Islet precursor cell (in vitro differentiated cells): ENCODE data around the gene GPD2.
"Not testable (repeated sequence)": the region's sequence is repeated elsewhere in the genome, so short reads cannot be mapped to it uniquely, and the experiment has no call there.

Source experiments
- DNase-seq: peaks from one replicate; pipeline ENCODE4 v3.0.0-alpha.2; 2018

The GPD2 gene

GRCh38 chr2:156476021-156476849 lies 40.1 kb downstream of the GPD2 start:
- no peak for DNase-seq

- DNase-seq = no peak
Observed at GRCh38 chr2:156476850-156477206, 40.6 kb downstream of the GPD2 start.

DNA sequence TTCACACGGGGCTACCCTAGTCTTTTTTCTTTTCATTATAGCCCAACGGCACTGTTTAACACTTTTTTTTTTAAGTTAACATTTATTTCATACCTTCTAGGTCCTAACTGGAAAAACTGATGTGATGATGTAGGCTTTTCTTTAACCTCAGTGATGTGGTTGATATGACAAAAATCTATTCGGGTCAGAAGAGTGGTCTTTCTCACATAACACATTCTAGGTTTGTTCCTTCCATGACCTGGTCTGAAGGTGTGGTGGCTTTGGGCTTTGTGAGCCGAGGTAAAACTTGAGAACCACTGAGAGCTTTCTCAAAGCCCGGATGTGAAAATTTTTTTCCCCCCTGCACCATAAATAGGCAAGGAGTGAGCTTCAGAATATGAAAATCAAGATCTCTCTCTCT lies 44.2 kb downstream of the GPD2 start:
- DNase-seq = no peak

DNA sequence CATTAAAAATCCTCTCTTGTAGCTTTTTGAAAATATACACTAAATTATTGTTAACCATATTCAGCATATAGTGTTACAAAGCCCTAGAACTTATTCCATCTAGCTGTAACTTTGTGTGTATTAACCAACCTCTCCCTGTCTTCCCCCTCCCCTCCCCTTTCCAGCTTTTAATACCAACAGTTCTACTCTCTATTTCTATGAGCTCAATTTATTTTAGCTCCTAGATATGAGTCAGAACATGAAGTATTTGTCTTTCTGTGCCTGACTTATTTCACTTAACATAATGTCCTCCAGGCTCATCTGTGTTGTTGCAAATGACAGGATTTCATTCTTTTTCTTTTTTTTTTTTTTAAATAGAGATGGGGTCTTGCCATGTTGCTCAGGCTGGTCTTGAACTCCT lies 45.1 kb downstream of the GPD2 start:
- no peak for DNase-seq

DNA sequence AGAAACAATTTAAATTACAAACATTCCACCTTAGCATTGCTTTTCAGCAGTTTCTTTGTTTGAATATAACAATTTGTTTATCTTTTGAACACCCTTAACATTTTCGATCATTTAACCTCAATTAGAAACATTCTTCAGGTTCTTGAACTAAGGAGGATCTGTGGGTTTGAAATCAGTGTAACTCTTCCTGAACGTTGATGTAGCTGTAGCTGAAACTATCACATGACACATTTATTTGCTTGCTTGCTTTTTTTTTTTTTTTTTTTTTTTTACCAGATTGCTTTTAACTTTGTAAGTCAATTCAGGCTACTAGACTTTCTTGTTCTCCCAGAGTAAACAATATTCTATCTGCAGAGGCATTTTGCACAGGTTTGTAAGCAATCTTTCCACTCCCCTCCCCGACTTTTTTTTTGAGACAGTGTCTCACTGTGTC lies 47.6 kb downstream of the GPD2 start:
- DNase-seq = no peak

DNA sequence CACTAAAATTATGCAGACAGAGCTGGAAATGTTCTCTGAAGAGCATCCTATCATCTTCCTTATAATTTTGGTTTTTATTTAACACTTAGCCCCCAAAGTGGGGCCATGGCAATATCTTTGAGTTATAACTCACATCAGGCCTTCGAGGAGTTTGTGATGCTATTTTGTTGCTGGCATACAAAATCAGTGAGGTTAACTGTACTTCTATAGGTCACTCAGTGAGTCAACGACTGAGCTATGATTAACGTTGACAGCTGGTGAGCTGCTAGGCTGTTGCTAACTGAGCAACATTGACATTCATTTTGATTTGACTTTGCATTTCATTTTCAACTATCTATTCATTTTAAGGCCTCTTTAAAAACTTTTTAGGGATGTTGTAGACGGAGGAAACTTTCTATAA lies 50.0 kb downstream of the GPD2 start:
- DNase-seq = no peak

- DNase-seq = no peak
Observed at GRCh38 chr2:156486614-156487013, 50.4 kb downstream of the GPD2 start.

- no peak for DNase-seq
Observed at GRCh38 chr2:156489195-156489594, 53.0 kb downstream of the GPD2 start.

DNA sequence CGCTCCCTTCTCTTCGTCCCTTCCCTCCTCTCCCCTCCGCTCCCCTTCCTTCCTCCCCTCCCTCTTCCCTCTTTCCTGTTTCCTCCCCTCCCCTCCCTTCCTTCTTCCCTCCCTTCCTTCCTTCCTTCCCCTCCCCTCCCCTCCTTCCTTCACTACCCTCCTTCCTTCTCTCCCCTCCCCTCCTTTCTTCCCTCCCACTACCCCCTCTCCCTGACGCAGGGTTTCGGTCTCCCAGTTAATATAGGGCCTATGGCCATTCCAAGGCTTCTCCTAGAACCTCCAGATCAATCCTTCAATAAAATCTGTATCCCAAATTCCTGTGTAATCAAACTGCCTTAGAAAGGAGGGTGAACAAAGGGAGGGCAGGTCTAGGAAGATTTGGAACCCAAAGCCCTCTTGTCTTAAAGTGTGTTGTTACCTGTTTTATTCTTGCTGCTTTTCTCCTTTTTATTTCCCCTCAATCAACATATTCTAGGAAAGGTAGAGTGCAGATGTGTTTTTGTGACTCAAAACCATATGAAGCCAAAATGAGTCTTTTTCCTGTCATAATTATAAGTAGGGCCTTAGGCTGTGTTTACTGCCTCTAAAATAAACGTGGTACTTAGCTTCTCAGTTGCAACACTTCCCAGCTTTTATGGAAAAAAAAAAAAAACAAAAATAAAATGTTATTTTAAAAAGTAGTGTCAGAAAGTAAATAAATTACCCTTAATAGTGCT lies 53.7 kb downstream of the GPD2 start:
- no peak for DNase-seq

GRCh38 chr2:156490466-156490840 lies 54.3 kb downstream of the GPD2 start:
- no peak for DNase-seq

- no peak for DNase-seq
Observed at GRCh38 chr2:156491176-156491575, 55.0 kb downstream of the GPD2 start.

DNA sequence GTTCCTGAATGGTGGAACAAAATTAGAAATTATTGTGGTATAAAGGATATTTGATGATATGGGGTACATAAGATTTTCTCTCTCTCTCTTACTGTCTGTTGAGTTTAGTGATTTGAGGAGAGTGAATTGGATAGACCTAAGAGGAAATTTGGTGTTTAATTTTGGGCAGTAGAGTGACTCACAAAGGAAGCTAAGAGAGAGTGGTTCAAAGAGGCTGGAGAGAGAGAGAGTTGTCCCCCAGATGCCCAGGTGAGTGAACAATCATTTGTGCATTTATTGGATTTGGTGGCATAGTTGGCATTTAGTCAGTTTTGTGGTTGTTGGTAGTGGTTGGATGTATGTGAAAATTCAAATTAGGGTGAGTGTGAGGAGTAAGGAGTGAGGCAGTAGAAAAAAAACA lies 56.8 kb downstream of the GPD2 start:
- DNase-seq = no peak

- not testable (repeated sequence) for DNase-seq
Observed at GRCh38 chr2:156495998-156496397, 59.8 kb downstream of the GPD2 start.

DNA sequence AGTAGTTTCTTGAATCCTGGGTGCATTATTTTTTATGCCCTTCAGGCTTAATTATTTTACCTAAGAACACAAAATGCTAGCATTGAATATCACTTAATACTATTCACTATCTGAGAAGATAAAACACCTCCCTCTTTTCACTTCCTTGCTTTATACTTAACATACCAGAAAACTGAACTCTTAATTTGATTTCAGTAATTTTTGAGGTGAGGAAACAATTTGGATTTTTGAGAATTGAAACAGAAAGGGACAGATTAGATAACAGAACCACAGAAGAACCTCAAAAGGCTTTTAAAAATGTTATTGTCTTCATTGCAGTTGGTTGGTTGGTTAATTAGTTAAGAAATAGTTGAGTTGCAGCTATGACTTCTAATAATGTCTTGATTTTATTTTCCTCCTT lies 69.5 kb downstream of the GPD2 start:
- no peak for DNase-seq

GRCh38 chr2:156511122-156511521 lies 74.9 kb downstream of the GPD2 start:
- DNase-seq = no peak

DNA sequence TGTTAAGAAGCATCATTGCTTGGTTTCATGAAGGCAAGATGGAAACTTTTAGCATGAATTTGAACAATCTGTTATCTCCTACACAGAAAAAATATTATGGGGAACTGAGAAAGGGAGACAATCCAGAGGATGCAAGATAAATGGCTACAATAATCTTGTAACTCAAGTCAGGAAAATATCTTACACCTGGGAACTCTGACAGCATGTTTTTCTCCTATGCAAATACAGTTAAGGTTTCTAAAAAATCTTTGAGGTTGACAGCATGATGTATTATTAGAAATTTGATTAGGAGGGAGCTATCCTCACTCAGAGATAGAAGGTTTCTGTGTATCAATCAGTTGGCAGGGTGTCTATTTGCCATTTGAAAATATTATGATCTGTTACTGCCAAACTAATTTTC lies 75.6 kb downstream of the GPD2 start:
- no peak for DNase-seq

- DNase-seq = no peak
Observed at GRCh38 chr2:156512451-156512850, 76.3 kb downstream of the GPD2 start.

- DNase-seq = no peak
Observed at GRCh38 chr2:156513219-156513618, 77.0 kb downstream of the GPD2 start.

GRCh38 chr2:156517419-156517818 lies 81.2 kb downstream of the GPD2 start:
- DNase-seq = no peak

DNA sequence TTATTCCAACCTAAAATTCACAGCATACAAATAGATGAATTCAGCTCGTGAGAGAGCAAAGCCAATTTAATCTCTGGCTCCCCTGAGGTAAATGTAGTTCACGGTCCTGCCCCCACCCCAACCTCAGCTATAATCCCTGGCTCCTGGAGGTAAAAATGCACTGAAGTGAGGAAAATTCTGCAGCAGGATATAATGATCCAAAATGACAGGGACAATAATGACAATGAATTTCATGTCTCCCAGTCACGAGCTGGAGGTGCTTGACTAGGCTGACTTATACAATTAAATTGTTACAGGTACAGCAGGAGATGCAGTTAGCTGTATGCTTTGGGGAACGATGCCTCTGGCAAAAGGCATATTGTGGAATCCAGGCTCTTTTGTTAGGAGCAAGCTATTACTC lies 82.0 kb downstream of the GPD2 start:
- DNase-seq = no peak

DNA sequence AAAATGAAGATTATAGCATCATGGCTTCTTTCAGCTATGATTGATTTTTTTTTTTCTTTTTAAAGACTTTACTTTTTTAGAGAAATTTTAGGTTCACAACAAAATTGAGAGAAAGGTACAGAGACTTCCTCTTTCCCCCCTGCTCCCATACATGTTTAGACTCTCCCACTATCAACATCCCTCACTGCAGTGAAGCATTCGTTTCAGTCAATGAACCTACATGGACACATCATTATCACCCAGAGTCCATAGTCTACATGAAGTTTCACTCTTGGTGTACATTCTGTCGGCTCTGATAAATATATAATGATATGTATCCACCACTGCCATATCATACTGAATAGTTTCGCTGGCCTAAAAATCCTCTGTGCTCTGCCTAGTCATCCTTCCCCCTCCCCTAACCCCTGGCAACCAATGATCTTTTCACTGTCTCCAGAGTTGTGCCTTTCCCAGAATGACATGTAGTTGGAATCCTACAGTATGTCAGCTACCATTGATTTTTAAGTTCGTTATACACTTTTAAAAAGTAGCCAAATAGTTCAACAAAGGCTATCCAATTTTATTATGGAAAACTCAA lies 86.8 kb downstream of the GPD2 start:
- no peak for DNase-seq

- DNase-seq = no peak
Observed at GRCh38 chr2:156526950-156527636, 90.9 kb downstream of the GPD2 start.

GRCh38 chr2:156528583-156528982 lies 92.4 kb downstream of the GPD2 start:
- not testable (repeated sequence) for DNase-seq

- no peak for DNase-seq
Observed at GRCh38 chr2:156532989-156533388, 96.8 kb downstream of the GPD2 start.
